ENCODE results near the gene OTX2. TPM values are rescaled to one million over a fixed set of nuclear protein-coding genes. Genes with fewer than 3 reads are reported as not detected.

Gene OTX2
- total RNA-seq, 4 donors from 2014 or later: not detected

GRCh38 chr14:56796259-56796658 is 14.0 kb downstream of the OTX2 start:
- H3K4me3 ChIP-seq (ENCODE audit: low read depth, poor library complexity, severe bottlenecking): no peak overlapping the region
- 27 to 28% methylated on average over 4 of the region's 4 CpGs for WGBS, 2 donors
- TF ChIP-seq POLR2A (IDR thresholded peaks at IDR 0.05): no peak
- TF ChIP-seq, protein P1, sequence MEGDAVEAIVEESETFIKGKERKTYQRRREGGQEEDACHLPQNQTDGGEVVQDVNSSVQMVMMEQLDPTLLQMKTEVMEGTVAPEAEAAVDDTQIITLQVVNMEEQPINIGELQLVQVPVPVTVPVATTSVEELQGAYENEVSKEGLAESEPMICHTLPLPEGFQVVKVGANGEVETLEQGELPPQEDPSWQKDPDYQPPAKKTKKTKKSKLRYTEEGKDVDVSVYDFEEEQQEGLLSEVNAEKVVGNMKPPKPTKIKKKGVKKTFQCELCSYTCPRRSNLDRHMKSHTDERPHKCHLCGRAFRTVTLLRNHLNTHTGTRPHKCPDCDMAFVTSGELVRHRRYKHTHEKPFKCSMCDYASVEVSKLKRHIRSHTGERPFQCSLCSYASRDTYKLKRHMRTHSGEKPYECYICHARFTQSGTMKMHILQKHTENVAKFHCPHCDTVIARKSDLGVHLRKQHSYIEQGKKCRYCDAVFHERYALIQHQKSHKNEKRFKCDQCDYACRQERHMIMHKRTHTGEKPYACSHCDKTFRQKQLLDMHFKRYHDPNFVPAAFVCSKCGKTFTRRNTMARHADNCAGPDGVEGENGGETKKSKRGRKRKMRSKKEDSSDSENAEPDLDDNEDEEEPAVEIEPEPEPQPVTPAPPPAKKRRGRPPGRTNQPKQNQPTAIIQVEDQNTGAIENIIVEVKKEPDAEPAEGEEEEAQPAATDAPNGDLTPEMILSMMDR (IDR thresholded peaks at IDR 0.05): no peak
- intact Hi-C loops (cut with DNase I; ENCODE audit: low total_unique reads): no loop called here
- no peak for DNase-seq (ENCODE audit: low spot score in 2 of 2)

GRCh38 chr14:56795284-56795622 is 15.0 kb downstream of the OTX2 start:
- intact Hi-C loops (cut with DNase I; ENCODE audit: low total_unique reads): no loop called here
- TF ChIP-seq, protein P1 (IDR thresholded peaks at IDR 0.05): no peak
- TF ChIP-seq POLR2A (IDR thresholded peaks at IDR 0.05): no peak
- H3K4me3 ChIP-seq (ENCODE audit: low read depth, poor library complexity, severe bottlenecking): no peak overlapping the region
- no peak for DNase-seq (ENCODE audit: low spot score in 2 of 2)
- 6 to 12% methylated on average over 17 of the region's 17 CpGs for WGBS, 2 donors

DNA sequence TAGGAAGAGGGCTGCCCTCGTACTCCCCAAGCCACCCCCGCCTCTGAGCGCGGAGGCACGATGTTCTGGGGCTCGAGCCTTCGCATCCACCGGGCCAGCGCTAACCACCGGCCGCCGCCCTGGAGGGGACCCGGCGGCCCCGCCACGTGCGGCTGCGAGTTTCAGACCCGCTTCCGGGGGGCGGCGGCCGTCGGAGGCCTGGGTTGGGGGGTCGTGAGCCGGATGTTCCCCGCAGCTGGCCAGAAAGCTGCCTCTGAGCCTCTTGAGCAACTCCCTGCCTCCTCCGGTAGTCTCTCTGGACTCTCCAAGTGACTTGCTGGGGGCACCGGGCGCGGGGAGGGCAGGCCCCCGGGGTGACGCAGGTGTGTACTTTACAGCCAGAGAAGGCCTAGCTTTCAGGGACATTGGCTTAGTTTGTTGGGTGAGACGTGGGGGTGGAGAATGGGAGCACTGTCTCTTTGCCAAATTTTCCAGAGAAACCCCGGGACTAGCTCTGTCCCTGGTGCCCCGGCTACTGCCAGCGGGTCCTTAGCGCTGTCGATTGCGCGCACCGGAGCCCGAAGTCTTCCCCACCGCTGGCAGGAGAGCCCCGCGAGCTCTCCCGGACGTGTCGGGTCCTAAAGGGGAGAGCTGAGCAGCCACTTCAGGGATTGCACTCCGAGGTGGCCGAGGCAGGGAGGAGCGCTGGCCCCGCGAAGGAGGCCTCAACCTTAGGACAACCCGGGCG is 15.6 kb downstream of the OTX2 start:
- DNase-seq (ENCODE audit: low spot score in 2 of 2): no peak
- intact Hi-C loops (cut with DNase I; ENCODE audit: low total_unique reads): no loop called here
- no peak for TF ChIP-seq POLR2A (IDR thresholded peaks at IDR 0.05)
- TF ChIP-seq, protein P1 (IDR thresholded peaks at IDR 0.05): no peak

DNA sequence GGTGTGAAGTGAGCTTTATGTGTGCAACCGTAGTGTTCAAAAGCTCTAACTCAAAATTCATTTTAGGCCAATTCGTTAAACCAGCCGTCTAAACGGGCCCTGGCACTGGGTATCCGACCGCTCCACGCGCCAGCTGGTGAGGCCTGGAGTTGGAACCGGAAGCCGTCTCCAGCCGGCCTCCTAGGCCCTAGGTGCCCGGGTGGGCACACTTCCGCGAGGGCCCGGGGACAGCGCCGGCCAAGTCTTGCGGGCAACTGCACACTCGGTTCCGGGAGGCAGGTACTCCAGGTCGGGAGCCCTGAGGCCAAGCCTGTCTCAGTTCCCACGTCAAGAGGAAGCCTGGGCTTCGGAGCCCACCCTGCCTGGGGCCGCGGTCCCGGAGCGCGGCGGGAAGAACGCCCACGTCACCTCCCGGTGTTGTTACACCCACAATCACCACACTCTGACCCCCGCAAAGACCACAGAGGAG is 16.2 kb downstream of the OTX2 start:
- intact Hi-C loops (cut with DNase I; ENCODE audit: low total_unique reads): no loop called here
- H3K4me3 ChIP-seq (ENCODE audit: low read depth, poor library complexity, severe bottlenecking): no peak overlapping the region
- TF ChIP-seq, protein P1 (IDR thresholded peaks at IDR 0.05): no peak
- no peak for TF ChIP-seq POLR2A (IDR thresholded peaks at IDR 0.05)
- no peak for DNase-seq (ENCODE audit: low spot score in 2 of 2)
- WGBS, 2 donors: 13 to 17% methylated on average over 19 to 20 of the region's 33 CpGs

More for the DNA sequence above, 15.6 kb downstream of the OTX2 start:
- WGBS, 2 donors: 0 to 1% methylated on average over 22 to 37 of the region's 56 CpGs
- H3K4me3 ChIP-seq (ENCODE audit: low read depth, poor library complexity, severe bottlenecking): no peak overlapping the region

GRCh38 chr14:56789955-56790354 is 20.3 kb downstream of the OTX2 start:
- no peak for DNase-seq (ENCODE audit: low spot score in 2 of 2)
- 92% methylated on average over 1 of the region's 1 CpG for WGBS, 2 donors
- intact Hi-C loops (cut with DNase I; ENCODE audit: low total_unique reads): no loop called here
- TF ChIP-seq, protein P1 (IDR thresholded peaks at IDR 0.05): no peak
- no peak for TF ChIP-seq POLR2A (IDR thresholded peaks at IDR 0.05)
- H3K4me3 ChIP-seq (ENCODE audit: low read depth, poor library complexity, severe bottlenecking): no peak overlapping the region

DNA sequence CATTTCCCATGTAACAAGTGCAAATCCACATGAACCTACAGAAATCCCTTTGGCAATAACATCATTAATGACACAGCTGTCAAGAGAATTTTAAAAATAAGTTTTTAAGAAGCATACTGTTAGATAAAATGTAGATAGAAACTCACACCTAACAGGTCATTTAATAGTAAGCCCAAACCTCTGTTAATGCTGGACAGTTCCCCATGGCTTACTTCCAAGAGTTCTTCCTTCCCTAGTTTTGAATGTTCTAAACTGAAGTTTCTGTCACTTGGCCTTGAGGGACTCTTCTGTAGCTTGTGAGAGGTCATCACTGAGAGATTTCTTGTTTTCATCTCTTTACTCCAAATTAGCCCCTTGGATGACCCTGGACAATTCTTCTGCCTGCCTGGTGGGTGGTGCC is 22.7 kb downstream of the OTX2 start:
- intact Hi-C loops (cut with DNase I; ENCODE audit: low total_unique reads): no loop called here
- TF ChIP-seq POLR2A (IDR thresholded peaks at IDR 0.05): no peak
- TF ChIP-seq, protein P1 (IDR thresholded peaks at IDR 0.05): no peak
- no peak for DNase-seq (ENCODE audit: low spot score in 2 of 2)
- H3K4me3 ChIP-seq (ENCODE audit: low read depth, poor library complexity, severe bottlenecking): no peak overlapping the region

Measured in lower leg skin (tissue), 4 donors.